Ovary (tissue), 3 donors: ENCODE measurements around the gene FAM219A.

Experiments
- EP300 ChIP-seq: sonication (generic); formaldehyde crosslinking; IDR thresholded peaks from one replicate; pipeline ENCODE4 v1.6.1; 2017; ENCODE audit warnings: antibody characterized with exemption
- POLR2A ChIP-seq: fragments of 450-650 bp; IDR thresholded peaks from one replicate; pipeline ENCODE4 v1.6.1; 2017; ENCODE audit warnings: antibody characterized with exemption, mild to moderate bottlenecking, moderate library complexity
- TF ChIP-seq, protein P1 (sequence below), 3 donors: fragments of 450-650 bp in 2 of 3; fragments of 200-600 bp in 1 of 3; IDR thresholded peaks; one replicate each; pipeline versions ENCODE4 v1.5.1 to v1.8.0; 2016 to 2022; ENCODE audit warnings: antibody characterized with exemption in 3 of 3, mild to moderate bottlenecking in 1 of 3
- donor health status: DM: no; HTN: no; CAD: no.

- TF ChIP-seq, protein P1, sequence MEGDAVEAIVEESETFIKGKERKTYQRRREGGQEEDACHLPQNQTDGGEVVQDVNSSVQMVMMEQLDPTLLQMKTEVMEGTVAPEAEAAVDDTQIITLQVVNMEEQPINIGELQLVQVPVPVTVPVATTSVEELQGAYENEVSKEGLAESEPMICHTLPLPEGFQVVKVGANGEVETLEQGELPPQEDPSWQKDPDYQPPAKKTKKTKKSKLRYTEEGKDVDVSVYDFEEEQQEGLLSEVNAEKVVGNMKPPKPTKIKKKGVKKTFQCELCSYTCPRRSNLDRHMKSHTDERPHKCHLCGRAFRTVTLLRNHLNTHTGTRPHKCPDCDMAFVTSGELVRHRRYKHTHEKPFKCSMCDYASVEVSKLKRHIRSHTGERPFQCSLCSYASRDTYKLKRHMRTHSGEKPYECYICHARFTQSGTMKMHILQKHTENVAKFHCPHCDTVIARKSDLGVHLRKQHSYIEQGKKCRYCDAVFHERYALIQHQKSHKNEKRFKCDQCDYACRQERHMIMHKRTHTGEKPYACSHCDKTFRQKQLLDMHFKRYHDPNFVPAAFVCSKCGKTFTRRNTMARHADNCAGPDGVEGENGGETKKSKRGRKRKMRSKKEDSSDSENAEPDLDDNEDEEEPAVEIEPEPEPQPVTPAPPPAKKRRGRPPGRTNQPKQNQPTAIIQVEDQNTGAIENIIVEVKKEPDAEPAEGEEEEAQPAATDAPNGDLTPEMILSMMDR (IDR thresholded peaks at IDR 0.05) = no peak
- TF ChIP-seq EP300 (no peak), POLR2A (no peak)
These were observed 88.7 kb downstream of the FAM219A start for GRCh38 chr9:34369636-34370035.
